DMS 273 (cell line): Measurements from ENCODE around the gene IRAK3.
"Not testable (repeated sequence)": the region's sequence is repeated elsewhere in the genome, so short reads cannot be mapped to it uniquely, and the experiment has no call there.

Experiments
- DNase-seq: peaks from one replicate; lab custom pipeline; 2025; ENCODE audit not compliant: unreplicated experiment; lab: John Stamatoyannopoulos, UW

The IRAK3 gene

GRCh38 chr12:66170606-66171005 lies 18.4 kb upstream of the IRAK3 start:
- DNase-seq, result no peak

GRCh38 chr12:66174391-66175325 lies 14.4 kb upstream of the IRAK3 start:
- not testable (repeated sequence) for DNase-seq

- DNase-seq, result no peak
These were observed 12.7 kb upstream of the IRAK3 start for GRCh38 chr12:66176105-66176900.

- DNase-seq, result no peak
These were observed 6.1 kb upstream of the IRAK3 start for GRCh38 chr12:66182956-66183355.

- DNase-seq, result not testable (repeated sequence)
These were observed 4.2 kb upstream of the IRAK3 start for GRCh38 chr12:66184822-66185221.

- no peak for DNase-seq
These were observed 2.0 kb upstream of the IRAK3 start for GRCh38 chr12:66187036-66187435.

GRCh38 chr12:66187821-66188220 lies 1.2 kb upstream of the IRAK3 start:
- DNase-seq, result no peak

GRCh38 chr12:66189486-66189843 lies 451 bp downstream of the IRAK3 start:
- no peak for DNase-seq

GRCh38 chr12:66189889-66190288 lies 875 bp downstream of the IRAK3 start:
- DNase-seq, result no peak

- DNase-seq, result no peak
These were observed 1.7 kb downstream of the IRAK3 start for GRCh38 chr12:66190519-66191370.

GRCh38 chr12:66191547-66192126 lies 2.6 kb downstream of the IRAK3 start:
- DNase-seq, result no peak

GRCh38 chr12:66194122-66194521 lies 5.1 kb downstream of the IRAK3 start:
- no peak for DNase-seq

GRCh38 chr12:66195242-66195641 lies 6.2 kb downstream of the IRAK3 start:
- no peak for DNase-seq

- no peak for DNase-seq
These were observed 7.8 kb downstream of the IRAK3 start for GRCh38 chr12:66196806-66197205.

- no peak for DNase-seq
These were observed 8.5 kb downstream of the IRAK3 start for GRCh38 chr12:66197495-66197921.

GRCh38 chr12:66199141-66199540 lies 10.1 kb downstream of the IRAK3 start:
- DNase-seq, result no peak

- DNase-seq, result no peak
These were observed 11.0 kb downstream of the IRAK3 start for GRCh38 chr12:66199831-66200509.

- no peak for DNase-seq
These were observed 14.8 kb downstream of the IRAK3 start for GRCh38 chr12:66203820-66204219.

GRCh38 chr12:66206141-66206540 lies 17.1 kb downstream of the IRAK3 start:
- no peak for DNase-seq

- DNase-seq, result no peak
These were observed 21.8 kb downstream of the IRAK3 start for GRCh38 chr12:66210840-66211239.
